ENCODE measurements around the gene SHOX.
"Not testable (repeated sequence)": the region's sequence is repeated elsewhere in the genome, so short reads cannot be mapped to it uniquely, and the experiment has no call there.

SHOX gene

DNA sequence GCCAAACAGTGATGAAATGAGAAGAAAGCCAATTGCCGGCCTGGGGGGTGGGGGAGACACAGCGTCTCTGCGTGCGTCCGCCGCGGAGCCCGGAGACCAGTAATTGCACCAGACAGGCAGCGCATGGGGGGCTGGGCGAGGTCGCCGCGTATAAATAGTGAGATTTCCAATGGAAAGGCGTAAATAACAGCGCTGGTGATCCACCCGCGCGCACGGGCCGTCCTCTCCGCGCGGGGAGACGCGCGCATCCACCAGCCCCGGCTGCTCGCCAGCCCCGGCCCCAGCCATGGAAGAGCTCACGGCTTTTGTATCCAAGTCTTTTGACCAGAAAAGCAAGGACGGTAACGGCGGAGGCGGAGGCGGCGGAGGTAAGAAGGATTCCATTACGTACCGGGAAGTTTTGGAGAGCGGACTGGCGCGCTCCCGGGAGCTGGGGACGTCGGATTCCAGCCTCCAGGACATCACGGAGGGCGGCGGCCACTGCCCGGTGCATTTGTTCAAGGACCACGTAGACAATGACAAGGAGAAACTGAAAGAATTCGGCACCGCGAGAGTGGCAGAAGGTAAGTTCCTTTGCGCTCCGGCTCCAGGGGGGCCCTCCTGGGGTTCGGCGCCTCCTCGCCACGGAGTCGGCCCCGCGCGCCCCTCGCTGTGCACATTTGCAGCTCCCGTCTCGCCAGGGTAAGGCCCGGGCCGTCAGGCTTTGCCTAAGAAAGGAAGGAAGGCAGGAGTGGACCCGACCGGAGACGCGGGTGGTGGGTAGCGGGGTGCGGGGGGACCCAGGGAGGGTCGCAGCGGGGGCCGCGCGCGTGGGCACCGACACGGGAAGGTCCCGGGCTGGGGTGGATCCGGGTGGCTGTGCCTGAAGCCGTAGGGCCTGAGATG lies at the start of gene SHOX:
Gene SHOX (plus strand): TSS at position 180 of the 885 bp plus-strand sequence. CDS start 107 bp downstream, at position 287.
- no peak for DNase-seq (ENCODE audit: low read depth in 3 of 3)

DNA sequence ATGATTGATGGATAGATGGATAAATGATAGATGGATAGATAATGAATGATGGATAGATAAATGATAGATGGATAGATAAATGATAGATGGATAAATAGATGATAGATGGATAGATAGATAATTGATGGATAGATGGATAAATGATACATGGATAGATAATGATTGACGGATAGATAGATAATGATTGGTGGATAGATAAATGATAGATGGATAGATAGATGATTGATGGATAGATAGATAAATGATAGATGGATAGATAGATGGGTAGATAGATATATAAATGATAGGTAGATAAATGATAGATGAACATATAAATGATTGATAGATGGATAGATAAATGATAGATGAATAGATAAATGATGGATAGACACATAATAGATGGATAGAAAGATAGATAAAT lies 49.5 kb upstream of the SHOX start:
- no peak for DNase-seq (ENCODE audit: low read depth in 3 of 3)

DNA sequence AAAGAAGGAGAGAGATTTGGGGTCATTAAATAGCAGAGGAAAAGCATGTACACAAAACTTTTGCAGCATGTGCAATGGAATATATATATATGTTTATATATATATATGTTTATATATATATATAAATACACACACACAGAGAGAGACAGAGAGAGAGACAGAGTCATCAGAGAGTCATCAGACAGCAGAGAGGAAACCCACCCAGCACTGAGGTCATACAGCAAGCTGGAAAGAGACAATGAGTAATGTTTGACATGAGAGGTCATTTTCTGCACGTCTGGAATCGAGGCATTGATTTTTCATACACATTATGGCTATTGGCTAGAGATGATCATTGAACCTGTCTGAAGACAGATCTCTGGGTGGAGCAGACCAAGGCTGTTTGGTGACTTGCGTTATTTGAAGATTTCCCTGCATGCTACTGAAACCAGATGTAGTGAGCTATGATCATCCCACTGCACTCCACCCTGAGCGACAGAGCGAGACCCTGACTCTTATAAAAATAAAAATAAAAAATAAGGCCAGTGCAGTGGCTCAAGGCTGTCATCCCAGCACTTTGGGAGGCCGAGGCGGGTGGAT lies 48.8 kb upstream of the SHOX start:
- DNase-seq (ENCODE audit: low read depth in 3 of 3): no peak

DNA sequence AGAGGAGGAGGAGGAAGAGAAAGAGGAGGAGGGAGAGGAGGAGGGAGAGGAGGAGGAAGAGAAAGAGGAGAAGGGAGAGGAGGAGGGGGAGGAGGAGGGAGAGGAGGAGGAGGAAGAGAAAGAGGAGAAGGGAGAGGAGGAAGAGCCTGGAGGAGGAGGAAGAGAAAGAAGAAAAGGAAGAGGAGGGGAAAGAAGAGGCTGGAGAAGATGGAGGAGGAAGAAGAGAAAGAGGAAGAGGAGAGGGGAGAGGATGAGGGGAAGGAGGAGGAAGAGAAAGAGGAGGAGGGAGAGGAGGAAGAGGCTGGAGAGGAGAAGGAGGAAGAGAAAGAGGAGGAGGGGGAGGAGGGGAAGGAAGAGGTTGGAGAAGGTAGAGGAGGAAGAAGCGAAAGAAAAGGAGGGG lies 46.0 kb upstream of the SHOX start:
- no peak for DNase-seq (ENCODE audit: low read depth in 3 of 3)

DNA sequence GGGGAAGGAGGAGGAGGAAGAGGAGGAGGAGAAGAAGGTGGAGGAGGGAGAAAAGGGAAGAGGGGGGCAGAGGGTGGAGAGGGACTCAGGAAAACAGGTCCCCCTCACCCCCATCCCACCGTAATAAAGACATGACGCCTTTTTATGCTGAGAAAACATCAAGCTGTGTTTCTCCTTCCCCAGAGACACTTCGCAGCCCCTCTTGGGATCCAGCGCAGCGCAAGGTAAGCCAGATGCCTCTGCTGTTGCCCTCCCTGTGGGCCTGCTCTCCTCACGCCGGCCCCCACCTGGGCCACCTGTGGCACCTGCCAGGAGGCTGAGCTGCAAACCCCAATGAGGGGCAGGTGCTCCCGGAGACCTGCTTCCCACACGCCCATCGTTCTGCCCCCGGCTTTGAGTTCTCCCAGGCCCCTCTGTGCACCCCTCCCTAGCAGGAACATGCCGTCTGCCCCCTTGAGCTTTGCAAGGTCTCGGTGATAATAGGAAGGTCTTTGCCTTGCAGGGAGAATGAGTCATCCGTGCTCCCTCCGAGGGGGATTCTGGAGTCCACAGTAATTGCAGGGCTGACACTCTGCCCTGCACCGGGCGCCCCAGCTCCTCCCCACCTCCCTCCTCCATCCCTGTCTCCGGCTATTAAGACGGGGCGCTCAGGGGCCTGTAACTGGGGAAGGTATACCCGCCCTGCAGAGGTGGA lies 45.3 kb upstream of the SHOX start:
- no peak for DNase-seq (ENCODE audit: low read depth in 3 of 3)

DNA sequence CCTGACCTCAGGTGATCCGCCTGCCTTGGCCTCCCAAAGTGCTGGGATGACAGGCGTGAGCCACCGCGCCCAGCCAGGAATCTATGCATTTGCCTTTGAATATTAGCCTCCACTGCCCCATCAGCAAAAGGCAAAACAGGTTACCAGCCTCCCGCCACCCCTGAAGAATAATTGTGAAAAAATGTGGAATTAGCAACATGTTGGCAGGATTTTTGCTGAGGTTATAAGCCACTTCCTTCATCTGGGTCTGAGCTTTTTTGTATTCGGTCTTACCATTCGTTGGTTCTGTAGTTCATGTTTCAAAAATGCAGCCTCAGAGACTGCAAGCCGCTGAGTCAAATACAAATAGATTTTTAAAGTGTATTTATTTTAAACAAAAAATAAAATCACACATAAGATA lies 44.2 kb upstream of the SHOX start:
- no peak for DNase-seq (ENCODE audit: low read depth in 3 of 3)

DNA sequence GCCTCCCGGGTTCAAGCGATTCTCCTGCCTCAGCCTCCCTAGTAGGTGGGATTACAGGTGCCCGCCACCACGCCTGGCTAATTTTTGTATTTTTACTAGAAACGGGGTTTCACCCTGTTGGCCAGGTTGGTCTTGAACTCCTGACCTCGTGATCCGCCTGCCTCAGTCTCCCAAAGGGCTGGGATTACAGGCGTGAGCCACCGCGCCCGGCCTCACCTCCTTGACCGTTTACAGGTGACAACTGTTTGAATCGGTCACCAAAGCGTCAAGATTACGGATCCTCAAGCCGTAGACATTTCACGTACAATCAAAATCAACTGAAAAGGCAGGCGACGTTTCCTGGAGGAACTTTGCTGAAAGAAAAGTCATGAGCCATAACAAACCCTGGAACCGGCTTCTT lies 41.3 kb upstream of the SHOX start:
- not testable (repeated sequence) for DNase-seq (ENCODE audit: low read depth in 3 of 3)

DNA sequence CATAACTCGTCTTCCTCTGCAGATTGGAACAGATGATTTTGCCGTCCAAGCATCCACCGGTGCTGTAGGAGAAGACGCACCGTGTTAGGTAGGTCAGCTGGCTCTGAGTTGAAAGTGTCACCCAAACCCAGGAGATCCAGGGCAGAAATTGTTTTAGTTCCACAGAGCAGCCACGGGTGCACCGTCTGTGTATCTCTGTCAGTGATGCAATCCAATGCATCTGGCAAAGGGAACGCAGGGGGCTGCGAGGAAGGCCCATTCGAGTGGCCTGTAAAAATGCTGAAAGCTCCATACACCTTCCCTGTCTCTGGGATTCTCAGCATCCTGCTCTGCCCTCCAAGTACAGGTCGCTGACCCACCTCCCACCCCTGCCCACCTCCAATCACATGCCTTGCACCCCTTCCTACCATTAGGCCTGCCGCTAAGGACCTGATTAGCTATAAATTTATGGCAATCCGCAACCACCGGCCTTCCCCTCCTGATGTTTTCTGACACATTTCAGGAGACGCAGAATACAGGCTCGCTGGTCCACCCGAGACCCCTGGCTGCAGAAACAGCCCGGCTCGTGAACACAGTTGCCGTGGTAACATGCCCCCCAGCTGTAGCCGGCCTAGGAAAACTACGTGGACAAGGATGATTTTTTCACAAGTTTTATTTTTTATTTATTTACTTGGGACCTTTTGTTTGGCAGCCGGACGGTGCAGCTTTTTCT lies 39.7 kb upstream of the SHOX start:
- DNase-seq (ENCODE audit: low read depth in 3 of 3): no peak

DNA sequence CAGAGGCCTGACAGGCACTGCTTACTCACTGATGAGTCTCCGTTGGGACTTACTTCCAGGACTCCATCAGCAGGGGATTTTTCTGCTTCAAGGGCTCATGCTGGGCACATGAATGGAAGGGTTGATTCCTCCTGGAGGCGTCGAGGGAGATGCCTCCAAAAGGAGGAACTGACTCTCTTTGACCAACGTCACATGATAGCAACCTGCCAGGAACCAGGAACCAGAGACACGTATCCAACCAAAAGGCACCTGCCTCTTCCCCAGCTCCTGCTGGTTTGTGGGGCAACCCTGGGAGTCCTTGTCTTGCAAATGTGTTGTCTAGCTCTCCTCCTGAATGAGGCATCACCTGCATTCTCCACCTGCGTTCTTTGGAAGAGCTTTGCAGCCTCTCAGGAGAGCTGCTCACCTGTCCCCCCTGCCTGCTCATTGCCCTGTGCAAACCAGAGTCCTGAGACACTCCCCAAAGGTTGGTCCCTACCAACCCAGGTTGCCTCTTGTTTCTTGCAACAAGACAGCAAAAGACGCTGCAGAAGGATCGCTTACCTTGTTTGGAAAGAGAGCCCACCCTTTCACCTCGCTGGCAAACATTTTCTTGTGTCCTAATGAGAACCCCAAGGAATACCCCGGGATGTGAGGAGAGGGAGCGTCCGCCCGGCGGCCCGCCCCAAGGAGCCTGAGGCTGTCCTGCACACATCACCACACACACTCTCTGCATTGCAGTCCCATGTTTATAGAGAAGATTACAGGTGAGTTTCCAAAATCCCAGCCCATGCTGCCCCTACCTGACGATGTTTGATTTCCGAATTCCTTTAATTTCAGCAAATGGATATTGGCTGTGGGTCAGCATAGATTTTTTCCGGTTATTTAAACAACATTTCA lies 30.5 kb upstream of the SHOX start:
- no peak for DNase-seq (ENCODE audit: low read depth in 3 of 3)

DNA sequence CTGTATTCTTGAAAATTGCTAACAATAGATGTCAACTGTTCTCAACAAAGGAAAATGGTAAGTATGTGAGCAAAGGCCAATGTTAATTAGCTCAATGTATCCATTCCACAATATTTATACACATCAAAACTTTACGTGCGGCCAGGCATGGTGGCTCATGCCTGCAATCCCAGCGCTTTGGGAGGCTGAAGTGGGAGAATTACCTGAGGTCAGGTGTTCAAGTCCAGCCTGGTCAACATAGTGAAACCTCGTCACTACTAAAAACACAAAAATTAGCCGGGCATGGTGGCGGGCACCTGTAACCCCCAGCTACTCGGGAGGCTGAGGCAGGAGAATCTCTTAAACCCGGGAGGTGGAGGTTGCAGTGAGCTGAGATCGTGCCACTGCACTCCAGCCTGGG lies 27.6 kb upstream of the SHOX start:
- DNase-seq (ENCODE audit: low read depth in 3 of 3): not testable (repeated sequence)

DNA sequence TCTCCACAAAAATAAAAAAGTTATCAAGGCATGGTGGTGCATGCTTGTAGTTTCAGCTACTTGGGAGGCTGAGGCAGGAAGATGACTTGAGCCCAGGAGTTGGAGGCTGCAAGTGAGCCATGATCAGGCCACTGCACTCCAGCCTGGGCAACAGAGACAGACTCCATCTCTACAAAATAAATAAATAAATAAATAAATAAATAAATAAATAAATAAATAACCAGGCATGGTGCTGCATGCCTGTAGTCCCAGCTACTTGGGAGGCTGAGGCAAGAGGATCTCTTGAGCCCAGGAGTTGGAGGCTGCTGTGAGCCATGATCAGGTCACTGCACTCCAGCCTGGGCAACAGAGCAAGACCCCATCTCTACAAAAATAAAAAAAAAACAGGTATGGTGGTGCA lies 26.0 kb upstream of the SHOX start:
- not testable (repeated sequence) for DNase-seq (ENCODE audit: low read depth in 3 of 3)

DNA sequence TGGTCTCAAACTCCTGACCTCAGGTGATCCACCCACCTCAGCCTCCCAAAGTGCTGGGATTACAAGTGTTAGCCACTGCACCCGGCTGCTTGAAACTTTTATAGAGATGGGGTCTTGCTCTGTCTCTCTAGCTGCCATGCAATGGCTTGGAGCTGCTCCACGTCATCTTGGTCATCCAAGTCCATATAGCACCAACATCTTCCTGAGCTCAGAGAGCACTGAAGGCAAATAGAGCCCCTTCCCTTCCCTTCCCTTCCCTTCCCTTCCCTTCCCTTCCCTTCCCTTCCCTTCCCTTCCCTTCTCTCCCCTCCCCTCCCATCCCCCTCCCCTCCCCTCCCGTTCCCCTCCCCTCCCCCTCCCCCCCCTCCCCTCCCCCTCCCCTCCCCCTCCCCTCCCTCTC lies 22.5 kb upstream of the SHOX start:
- not testable (repeated sequence) for DNase-seq (ENCODE audit: low read depth in 3 of 3)

DNA sequence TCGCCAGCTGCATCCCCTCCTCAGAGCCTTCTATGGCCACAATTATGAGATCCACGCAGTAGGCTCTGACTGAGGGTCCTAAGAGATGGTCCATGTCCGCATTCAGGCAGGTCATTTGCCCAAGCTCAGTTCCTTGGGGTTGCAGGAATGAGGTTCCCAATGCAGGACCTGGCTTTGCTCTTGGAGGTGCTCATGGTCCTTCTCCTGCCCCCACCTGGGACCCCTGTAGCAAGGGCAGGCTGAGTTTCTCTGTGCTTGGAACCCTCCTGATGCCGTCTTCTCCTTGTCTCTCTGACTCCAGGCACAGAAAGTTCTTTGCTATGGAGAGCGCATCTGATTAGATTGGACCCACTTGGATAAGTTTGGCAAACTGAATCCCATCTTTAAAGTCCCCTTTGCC lies 16.5 kb upstream of the SHOX start:
- DNase-seq (ENCODE audit: low read depth in 3 of 3): no peak

DNA sequence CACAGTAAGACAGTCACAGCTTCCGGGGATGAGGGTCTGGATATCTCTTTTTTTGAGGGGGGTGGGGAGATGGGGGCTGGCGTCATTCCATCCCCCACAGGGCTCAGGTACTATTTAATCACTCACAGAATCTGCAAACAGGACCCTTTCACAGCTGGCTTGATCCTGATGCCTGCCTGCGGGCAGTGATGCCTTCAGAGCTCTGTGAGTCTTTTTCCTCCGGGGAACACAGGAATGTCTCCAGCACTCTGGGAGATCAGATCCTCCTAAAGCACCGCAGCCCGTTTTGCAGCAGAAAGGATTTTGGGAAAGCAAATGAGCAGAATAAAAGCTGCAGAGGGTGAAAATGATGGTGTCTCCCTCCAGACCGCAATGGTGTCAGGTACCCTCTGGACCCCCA lies 13.2 kb upstream of the SHOX start:
- no peak for DNase-seq (ENCODE audit: low read depth in 3 of 3)

DNA sequence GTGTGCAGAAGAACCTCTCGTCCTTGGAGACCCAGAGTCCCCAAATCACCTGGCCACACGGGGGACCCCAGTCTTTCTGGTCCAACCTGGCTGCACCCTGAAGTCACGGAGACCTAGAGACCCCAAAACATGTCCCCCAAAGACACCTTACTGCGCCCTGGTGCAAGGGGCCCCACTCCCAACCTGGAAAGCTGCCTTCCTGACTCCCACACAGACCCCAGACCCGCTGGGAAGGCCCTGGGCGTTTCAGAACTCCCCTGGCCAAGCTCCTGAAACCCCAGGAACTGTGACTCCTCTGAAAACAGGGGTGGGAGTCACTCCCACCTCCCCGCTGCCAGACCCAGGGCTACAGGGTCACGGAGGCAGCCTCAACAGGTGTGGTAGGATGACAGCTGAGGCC lies 12.7 kb upstream of the SHOX start:
- no peak for DNase-seq (ENCODE audit: low read depth in 3 of 3)

DNA sequence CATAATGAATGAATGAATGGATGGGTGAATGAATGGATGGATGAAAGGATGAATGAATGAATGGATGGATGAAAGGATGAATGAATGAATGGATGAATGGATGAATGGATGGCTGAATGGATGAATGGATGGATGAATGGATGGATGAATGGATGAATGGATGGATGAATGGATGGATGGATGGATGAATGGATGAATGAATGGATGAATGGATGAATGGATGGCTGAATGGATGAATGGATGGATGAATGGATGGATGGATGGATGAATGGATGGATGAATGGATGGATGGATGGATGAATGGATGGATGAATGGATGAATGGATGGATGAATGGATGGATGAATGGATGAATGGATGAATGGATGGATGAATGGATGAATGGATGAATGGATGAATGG lies 12.3 kb upstream of the SHOX start:
- DNase-seq (ENCODE audit: low read depth in 3 of 3): not testable (repeated sequence)

DNA sequence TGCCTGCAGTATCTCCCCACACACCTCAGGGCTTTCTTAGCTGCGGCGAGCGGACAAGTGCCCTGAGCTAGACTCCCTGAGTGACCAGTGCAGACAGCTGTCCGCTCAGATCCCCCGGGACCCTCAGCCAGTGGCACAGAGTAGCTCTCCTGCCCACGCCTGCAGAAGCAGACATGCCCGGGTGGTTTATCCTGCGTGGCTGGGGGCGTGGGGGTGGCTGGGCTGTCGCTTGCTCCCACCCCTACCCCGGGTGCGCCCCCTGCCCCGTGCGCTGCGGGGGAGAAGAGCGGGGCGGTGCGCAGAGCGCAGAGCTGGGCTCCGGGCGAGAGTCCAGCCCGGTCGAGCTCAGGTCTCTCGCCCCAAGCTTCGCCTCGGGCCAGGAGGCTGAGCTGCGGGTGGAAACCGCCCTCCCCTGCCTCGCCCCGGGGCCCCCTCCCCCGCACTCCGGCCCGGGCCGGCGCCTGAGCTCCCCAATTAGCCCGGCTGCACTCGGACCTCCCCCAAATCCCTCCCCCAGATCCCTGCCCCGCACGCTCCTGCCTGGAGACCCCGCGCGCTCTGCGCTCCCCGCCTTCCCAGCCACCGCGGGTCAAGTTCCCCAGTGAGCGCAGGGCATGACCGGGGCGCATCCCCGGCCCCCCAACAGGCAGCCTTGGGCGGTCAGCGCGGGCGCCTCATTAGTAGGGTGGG lies 11.7 kb upstream of the SHOX start:
- DNase-seq (ENCODE audit: low read depth in 3 of 3): no peak

DNA sequence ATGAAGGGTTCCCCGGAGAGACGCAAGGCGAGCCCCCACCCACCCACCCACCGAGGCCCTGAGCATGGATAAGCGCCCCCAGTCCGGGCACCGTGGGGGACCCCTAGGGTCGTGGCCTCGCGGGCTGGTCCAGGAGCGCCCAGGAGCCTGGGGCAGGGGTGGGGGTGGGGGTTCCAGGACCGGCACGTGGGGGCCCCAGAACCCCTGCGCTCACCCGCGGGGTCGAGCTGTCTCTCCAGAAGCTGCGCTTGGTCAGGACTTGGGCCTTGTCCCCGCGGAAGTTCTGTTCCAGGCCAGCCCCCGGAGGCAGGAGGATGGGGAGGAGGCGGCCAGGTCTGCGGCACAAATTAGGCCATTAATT lies 11.2 kb upstream of the SHOX start:
- no peak for DNase-seq (ENCODE audit: low read depth in 3 of 3)

DNA sequence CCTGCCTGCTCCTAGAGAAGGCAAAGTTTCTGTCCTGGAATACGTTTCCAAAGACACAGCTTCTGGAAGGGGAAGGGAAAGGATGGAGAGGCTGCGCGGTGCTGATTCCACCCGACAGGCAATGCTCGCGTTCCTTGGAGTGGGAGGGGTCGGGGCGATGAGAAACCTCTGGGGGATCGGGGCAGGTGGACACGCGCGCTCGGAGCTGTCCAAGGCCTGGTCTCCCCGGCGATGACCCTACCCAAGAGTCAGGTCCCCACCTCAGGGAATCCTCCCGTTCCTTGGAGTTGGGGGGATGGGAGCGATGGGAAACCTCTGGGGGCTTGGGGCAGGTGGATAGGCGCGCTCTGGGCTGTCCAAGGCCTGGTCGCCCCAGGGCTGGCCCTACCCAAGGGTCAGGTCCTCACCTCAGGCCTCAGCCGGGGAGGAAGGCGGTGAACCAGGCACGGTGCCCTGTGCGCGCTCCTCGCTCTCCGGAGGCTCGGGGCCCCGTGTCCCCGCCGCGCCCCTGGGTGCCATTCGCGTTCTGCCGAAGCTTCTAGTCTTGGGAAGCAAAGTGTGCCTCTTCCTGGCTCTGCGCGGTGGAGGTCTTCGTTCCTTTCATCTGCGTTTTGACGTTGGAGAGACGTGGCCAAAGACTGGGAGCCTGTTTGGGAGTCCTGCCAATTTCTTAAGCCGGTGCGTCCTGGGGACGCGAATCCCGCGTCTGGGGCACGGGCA lies 10.6 kb upstream of the SHOX start:
- no peak for DNase-seq (ENCODE audit: low read depth in 3 of 3)
